ENCODE results near the gene CLIC3. TPM values are rescaled to one million over a fixed set of nuclear protein-coding genes. Genes with fewer than 3 reads are reported as not detected.

CLIC3 gene
- total and polyA plus RNA-seq, 11 donors = 1.5 to 16.7 (median 5.0) TPM

- DNase-seq (no peak), ATAC-seq (no peak)
- TF ChIP-seq POLR2A (IDR thresholded peaks at IDR 0.05) (no peak), CTCF (IDR thresholded peaks at IDR 0.05) (no peak)
- Histone ChIP-seq H3K27ac (peak overlapping the region in 11 of 12 donors; percentile 78 to 91 (median 86)), H3K27me3 (peaks cover 0 to 28% (median 0%) of the 10 kb centered on the region in 9 donors), H3K36me3 (peaks cover 0 to 9% (median 3%) of the 10 kb centered on the region in 9 donors), H3K4me3 (peak overlapping the region; percentile 60 to 98 (median 82)), H3K9me3 (peaks cover 0 to 10% (median 0%) of the 10 kb centered on the region in 12 donors), H3K4me1 (peaks cover 3 to 55% (median 31%) of the 10 kb centered on the region in 12 donors)
- intact Hi-C loops (cut with DNase I) = loop anchor here in 5 of 10 donors (1.0 to 5.0 kb wide), 4 partner anchors 34 to 49 kb away; partner anchors contain the start of genes C8G (in 3 of the 5), ABCA2 (in 1 of the 5), FBXW5 (in 1 of the 5) and LCN12 (in 1 of the 5)
- WGBS, 4 donors = 6 to 83% (median 50%) methylated on average over 6 to 18 of the region's 18 CpGs
Measured at GRCh38 chr9:136992819-136993369, 3.5 kb downstream of the CLIC3 start.

- DNase-seq = peak; percentile 94 to 97 (median 95)
- Histone ChIP-seq H3K4me3 (peak within 1 kb of the TSS; percentile 60 to 98 (median 82)), H3K9me3 (peaks cover 0 to 10% (median 0%) of the 10 kb centered on the region in 12 donors), H3K27ac (peak within 1 kb of the TSS; percentile 8 to 91 (median 87)), H3K36me3 (peaks cover 0 to 9% (median 3%) of the 10 kb centered on the region in 9 donors), H3K4me1 (peaks cover 3 to 55% (median 31%) of the 10 kb centered on the region in 12 donors), H3K27me3 (peaks cover 0 to 28% (median 0%) of the 10 kb centered on the region in 9 donors)
- WGBS, 4 donors = 0 to 1% (median 1%) methylated on average over 11 to 92 of the region's 92 CpGs
- TF ChIP-seq POLR2A (IDR thresholded peaks at IDR 0.05) (peak in 1 of 2 donors; percentile 47), CTCF (IDR thresholded peaks at IDR 0.05) (no peak)
- intact Hi-C loops (cut with DNase I) = loop anchor here in 5 of 10 donors (1.0 to 5.0 kb wide), 4 partner anchors 35 to 48 kb away; partner anchors contain the start of genes C8G (in 3 of the 5), ABCA2 (in 1 of the 5), FBXW5 (in 1 of the 5) and LCN12 (in 1 of the 5)
- peak; percentile 89 to 94 (median 94) for ATAC-seq
Measured at GRCh38 chr9:136991993-136992818, 4.2 kb downstream of the CLIC3 start, which contains the start of gene PAXX. PAXX (plus strand) TSS chr9:136992422; CDS start chr9:136992444, 22 bp downstream.

GRCh38 chr9:136990242-136990911 lies 6.0 kb downstream of the CLIC3 start:
- TF ChIP-seq CTCF (IDR thresholded peaks at IDR 0.05) (no peak), POLR2A (IDR thresholded peaks at IDR 0.05) (no peak)
- 85 to 89% (median 88%) methylated on average over 10 of the region's 10 CpGs for whole genome bisulfite sequencing, 4 donors
- H3K27ac ChIP-seq = no peak overlapping the region
- H3K9me3 ChIP-seq = peaks cover 0 to 10% (median 0%) of the 10 kb centered on the region in 12 donors
- peaks cover 0 to 9% (median 3%) of the 10 kb centered on the region in 9 donors for H3K36me3 ChIP-seq
- no peak overlapping the region for H3K4me3 ChIP-seq
- ATAC-seq (no peak), DNase-seq (no peak)
- intact Hi-C loops (cut with DNase I) = loop anchor here in 4 of 10 donors (5.0 kb wide), 3 partner anchors 37 to 43 kb away; partner anchors contain the start of genes C8G (in 3 of the 4), ABCA2 (in 1 of the 4) and LCN12 (in 1 of the 4)
- H3K27me3 ChIP-seq = peaks cover 0 to 28% (median 0%) of the 10 kb centered on the region in 9 donors
- H3K4me1 ChIP-seq = peaks cover 3 to 42% (median 23%) of the 10 kb centered on the region in 12 donors
